ENCODE results near the gene E2F6.

DNA sequence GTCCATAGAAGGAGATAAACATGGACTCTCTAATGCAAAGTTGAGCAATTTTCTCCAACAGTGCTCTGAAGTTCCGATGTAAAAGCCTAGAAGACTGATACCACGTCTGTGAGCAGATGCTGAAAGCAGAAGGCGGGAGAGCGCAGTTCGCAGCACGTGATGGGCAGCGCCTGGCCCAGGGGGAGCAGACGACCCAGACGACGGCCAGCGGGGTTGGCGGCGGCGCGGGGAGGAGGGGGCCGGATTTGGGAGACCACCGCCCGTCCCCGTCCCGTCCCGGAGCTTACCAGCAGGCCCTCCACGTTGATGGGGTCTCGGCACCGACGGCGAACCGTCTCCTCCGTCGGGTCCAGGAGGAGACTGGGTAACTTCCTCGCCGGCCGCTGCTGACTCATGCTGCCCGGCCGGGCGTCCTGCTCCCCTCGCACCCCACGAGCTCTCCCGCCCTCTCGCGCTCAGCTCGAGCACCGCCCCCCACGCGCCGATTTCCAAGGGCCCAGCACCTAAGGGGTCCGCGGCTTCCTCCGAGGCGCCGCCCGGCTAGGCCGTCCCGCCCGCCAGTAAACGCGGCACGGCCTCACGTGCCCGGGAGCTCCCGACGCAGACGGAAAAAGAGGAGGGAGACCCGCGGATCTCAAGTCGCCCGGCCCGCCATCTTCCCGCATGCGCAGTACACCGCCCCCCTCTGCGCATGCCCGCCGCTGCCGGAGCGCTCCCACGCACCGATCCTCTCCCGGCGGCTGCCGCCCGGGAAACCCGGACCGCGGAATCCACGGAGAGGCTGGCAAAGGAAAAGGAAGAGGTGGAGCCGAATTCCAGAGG, at the start of gene E2F6:
- TF ChIP-seq, protein P1, sequence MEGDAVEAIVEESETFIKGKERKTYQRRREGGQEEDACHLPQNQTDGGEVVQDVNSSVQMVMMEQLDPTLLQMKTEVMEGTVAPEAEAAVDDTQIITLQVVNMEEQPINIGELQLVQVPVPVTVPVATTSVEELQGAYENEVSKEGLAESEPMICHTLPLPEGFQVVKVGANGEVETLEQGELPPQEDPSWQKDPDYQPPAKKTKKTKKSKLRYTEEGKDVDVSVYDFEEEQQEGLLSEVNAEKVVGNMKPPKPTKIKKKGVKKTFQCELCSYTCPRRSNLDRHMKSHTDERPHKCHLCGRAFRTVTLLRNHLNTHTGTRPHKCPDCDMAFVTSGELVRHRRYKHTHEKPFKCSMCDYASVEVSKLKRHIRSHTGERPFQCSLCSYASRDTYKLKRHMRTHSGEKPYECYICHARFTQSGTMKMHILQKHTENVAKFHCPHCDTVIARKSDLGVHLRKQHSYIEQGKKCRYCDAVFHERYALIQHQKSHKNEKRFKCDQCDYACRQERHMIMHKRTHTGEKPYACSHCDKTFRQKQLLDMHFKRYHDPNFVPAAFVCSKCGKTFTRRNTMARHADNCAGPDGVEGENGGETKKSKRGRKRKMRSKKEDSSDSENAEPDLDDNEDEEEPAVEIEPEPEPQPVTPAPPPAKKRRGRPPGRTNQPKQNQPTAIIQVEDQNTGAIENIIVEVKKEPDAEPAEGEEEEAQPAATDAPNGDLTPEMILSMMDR (IDR thresholded peaks at IDR 0.05), result peak in 2 of 6 experiments; percentile 20 to 26
- peak; percentile 52 to 77 for TF ChIP-seq POLR2A (IDR thresholded peaks at IDR 0.05)
